ENCODE measurements around the gene MEGF11. TPM values are rescaled to one million over a fixed set of nuclear protein-coding genes. Genes with fewer than 3 reads are reported as not detected.

MEGF11 gene
- polyA plus RNA-seq, 2 of the 4 experiments (the other 2 are of a cell fraction), result 0.25 to 0.31 TPM

- CTCF ChIA-PET, result interaction anchor here (0.8 kb wide), 1 partner anchor 12 kb away, joined by 3 read pairs; no protein-coding TSS in a partner anchor
- FAIRE-seq (no peak), ATAC-seq (no peak), DNase-seq (ENCODE audit: low read depth in 1 of 2, low spot score in 1 of 2) (no peak)
- 50% methylated on average over 4 of the region's 4 CpGs for WGBS (ENCODE audit: missing lambda C conversion rate)
- Histone ChIP-seq H3K4me1 (no peaks in the 10 kb centered on the region), H3K4me3 (no peak overlapping the region), H3K27ac (no peak overlapping the region), H3K4me2 (no peak overlapping the region), H3K9me3 (no peaks in the 10 kb centered on the region)
- no peak for TF ChIP-seq FOSL2 (IDR thresholded peaks at IDR 0.05)
- TF ChIP-seq FOSL2 (CRISPR knock-in tag; IDR thresholded peaks at IDR 0.05), result no peak
- no peak for TF ChIP-seq EHMT2 (IDR thresholded peaks at IDR 0.05; ENCODE audit: low read depth)
- no peak for TF ChIP-seq ELK1 (IDR thresholded peaks at IDR 0.05; ENCODE audit: low read depth, low read length)
- TF ChIP-seq, protein P1, sequence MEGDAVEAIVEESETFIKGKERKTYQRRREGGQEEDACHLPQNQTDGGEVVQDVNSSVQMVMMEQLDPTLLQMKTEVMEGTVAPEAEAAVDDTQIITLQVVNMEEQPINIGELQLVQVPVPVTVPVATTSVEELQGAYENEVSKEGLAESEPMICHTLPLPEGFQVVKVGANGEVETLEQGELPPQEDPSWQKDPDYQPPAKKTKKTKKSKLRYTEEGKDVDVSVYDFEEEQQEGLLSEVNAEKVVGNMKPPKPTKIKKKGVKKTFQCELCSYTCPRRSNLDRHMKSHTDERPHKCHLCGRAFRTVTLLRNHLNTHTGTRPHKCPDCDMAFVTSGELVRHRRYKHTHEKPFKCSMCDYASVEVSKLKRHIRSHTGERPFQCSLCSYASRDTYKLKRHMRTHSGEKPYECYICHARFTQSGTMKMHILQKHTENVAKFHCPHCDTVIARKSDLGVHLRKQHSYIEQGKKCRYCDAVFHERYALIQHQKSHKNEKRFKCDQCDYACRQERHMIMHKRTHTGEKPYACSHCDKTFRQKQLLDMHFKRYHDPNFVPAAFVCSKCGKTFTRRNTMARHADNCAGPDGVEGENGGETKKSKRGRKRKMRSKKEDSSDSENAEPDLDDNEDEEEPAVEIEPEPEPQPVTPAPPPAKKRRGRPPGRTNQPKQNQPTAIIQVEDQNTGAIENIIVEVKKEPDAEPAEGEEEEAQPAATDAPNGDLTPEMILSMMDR (IDR thresholded peaks at IDR 0.05), result no peak
- TF ChIP-seq, protein P2, sequence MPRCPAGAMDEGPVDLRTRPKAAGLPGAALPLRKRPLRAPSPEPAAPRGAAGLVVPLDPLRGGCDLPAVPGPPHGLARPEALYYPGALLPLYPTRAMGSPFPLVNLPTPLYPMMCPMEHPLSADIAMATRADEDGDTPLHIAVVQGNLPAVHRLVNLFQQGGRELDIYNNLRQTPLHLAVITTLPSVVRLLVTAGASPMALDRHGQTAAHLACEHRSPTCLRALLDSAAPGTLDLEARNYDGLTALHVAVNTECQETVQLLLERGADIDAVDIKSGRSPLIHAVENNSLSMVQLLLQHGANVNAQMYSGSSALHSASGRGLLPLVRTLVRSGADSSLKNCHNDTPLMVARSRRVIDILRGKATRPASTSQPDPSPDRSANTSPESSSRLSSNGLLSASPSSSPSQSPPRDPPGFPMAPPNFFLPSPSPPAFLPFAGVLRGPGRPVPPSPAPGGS (IDR thresholded peaks at IDR 0.05), result no peak
- no peak for TF ChIP-seq FOXS1 (CRISPR knock-in tag; IDR thresholded peaks at IDR 0.05)
- TF ChIP-seq NFE2L2 (conservative IDR thresholded peaks at IDR 0.05; ENCODE audit: low read length), result no peak
- TF ChIP-seq HEYL (CRISPR knock-in tag; IDR thresholded peaks at IDR 0.05), result no peak
- TF ChIP-seq RAD21 (conservative IDR thresholded peaks at IDR 0.05 in 1 of 2, IDR thresholded peaks at IDR 0.05 in 1 of 2), result no peak
- no peak for TF ChIP-seq PHF8 (IDR thresholded peaks at IDR 0.05; ENCODE audit: borderline replicate concordance, low read depth)
- TF ChIP-seq NR3C1 (IDR thresholded peaks at IDR 0.05), result no peak
- TF ChIP-seq, protein P3, sequence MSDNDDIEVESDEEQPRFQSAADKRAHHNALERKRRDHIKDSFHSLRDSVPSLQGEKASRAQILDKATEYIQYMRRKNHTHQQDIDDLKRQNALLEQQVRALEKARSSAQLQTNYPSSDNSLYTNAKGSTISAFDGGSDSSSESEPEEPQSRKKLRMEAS (IDR thresholded peaks at IDR 0.05), result no peak
- no peak for TF ChIP-seq RNF2 (IDR thresholded peaks at IDR 0.05; ENCODE audit: borderline replicate concordance, low read depth)
- POLR2A ChIA-PET, result no interaction called here
These were observed 99.0 kb downstream of the MEGF11 start for GRCh38 chr15:66154581-66154980.

- no peaks in the 10 kb centered on the region for H3K9me3 ChIP-seq
- WGBS (ENCODE audit: missing lambda C conversion rate), result 40% methylated on average over 15 of the region's 15 CpGs
- DNase-seq (ENCODE audit: low read depth in 1 of 2, low spot score in 1 of 2), result no peak
- ChIA-PET CTCF (interaction anchor here (0.6 to 1.0 kb wide), 3 partner anchors 9 to 14 kb away, joined by 3 to 4 read pairs (median 3); no protein-coding TSS in a partner anchor), POLR2A (no interaction called here)
- H3K27ac ChIP-seq, result no peak overlapping the region
- no peak overlapping the region for H3K4me3 ChIP-seq
- H3K4me2 ChIP-seq, result no peak overlapping the region
- ATAC-seq, result no peak
- H3K4me1 ChIP-seq, result no peaks in the 10 kb centered on the region
- no peak for FAIRE-seq
- no peak for TF ChIP-seq PHF8 (IDR thresholded peaks at IDR 0.05; ENCODE audit: borderline replicate concordance, low read depth)
- no peak for TF ChIP-seq KDM5A (IDR thresholded peaks at IDR 0.05)
- TF ChIP-seq RAD21 (conservative IDR thresholded peaks at IDR 0.05 in 1 of 2, IDR thresholded peaks at IDR 0.05 in 1 of 2), result no peak
- TF ChIP-seq CHD4 (IDR thresholded peaks at IDR 0.05; ENCODE audit: borderline replicate concordance), result no peak
- no peak for TF ChIP-seq FOSB (CRISPR knock-in tag; IDR thresholded peaks at IDR 0.05)
- TF ChIP-seq, protein P3 (IDR thresholded peaks at IDR 0.05), result no peak
- no peak for TF ChIP-seq SMC3 (IDR thresholded peaks at IDR 0.05)
- TF ChIP-seq, protein P4, sequence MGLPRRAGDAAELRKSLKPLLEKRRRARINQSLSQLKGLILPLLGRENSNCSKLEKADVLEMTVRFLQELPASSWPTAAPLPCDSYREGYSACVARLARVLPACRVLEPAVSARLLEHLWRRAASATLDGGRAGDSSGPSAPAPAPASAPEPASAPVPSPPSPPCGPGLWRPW (IDR thresholded peaks at IDR 0.05), result no peak
- TF ChIP-seq ZC3H11A (IDR thresholded peaks at IDR 0.05), result no peak
- no peak for TF ChIP-seq JUNB (IDR thresholded peaks at IDR 0.05)
- TF ChIP-seq RARB (CRISPR knock-in tag; IDR thresholded peaks at IDR 0.05), result no peak
- TF ChIP-seq, protein P5, sequence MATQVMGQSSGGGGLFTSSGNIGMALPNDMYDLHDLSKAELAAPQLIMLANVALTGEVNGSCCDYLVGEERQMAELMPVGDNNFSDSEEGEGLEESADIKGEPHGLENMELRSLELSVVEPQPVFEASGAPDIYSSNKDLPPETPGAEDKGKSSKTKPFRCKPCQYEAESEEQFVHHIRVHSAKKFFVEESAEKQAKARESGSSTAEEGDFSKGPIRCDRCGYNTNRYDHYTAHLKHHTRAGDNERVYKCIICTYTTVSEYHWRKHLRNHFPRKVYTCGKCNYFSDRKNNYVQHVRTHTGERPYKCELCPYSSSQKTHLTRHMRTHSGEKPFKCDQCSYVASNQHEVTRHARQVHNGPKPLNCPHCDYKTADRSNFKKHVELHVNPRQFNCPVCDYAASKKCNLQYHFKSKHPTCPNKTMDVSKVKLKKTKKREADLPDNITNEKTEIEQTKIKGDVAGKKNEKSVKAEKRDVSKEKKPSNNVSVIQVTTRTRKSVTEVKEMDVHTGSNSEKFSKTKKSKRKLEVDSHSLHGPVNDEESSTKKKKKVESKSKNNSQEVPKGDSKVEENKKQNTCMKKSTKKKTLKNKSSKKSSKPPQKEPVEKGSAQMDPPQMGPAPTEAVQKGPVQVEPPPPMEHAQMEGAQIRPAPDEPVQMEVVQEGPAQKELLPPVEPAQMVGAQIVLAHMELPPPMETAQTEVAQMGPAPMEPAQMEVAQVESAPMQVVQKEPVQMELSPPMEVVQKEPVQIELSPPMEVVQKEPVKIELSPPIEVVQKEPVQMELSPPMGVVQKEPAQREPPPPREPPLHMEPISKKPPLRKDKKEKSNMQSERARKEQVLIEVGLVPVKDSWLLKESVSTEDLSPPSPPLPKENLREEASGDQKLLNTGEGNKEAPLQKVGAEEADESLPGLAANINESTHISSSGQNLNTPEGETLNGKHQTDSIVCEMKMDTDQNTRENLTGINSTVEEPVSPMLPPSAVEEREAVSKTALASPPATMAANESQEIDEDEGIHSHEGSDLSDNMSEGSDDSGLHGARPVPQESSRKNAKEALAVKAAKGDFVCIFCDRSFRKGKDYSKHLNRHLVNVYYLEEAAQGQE (IDR thresholded peaks at IDR 0.05), result no peak
- no peak for TF ChIP-seq EHMT2 (IDR thresholded peaks at IDR 0.05; ENCODE audit: low read depth)
- no peak for TF ChIP-seq RFX5 (IDR thresholded peaks at IDR 0.05)
- TF ChIP-seq NFE2L2 (conservative IDR thresholded peaks at IDR 0.05; ENCODE audit: low read length), result no peak
- TF ChIP-seq HEYL (CRISPR knock-in tag; IDR thresholded peaks at IDR 0.05), result no peak
- no peak for TF ChIP-seq RCOR1 (IDR thresholded peaks at IDR 0.05; ENCODE audit: low read depth, low read length)
- TF ChIP-seq, protein P6, sequence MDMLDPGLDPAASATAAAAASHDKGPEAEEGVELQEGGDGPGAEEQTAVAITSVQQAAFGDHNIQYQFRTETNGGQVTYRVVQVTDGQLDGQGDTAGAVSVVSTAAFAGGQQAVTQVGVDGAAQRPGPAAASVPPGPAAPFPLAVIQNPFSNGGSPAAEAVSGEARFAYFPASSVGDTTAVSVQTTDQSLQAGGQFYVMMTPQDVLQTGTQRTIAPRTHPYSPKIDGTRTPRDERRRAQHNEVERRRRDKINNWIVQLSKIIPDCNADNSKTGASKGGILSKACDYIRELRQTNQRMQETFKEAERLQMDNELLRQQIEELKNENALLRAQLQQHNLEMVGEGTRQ (IDR thresholded peaks at IDR 0.05), result no peak
These were observed 99.8 kb downstream of the MEGF11 start for GRCh38 chr15:66153549-66154415.
